ENCODE results near the gene ADAMTSL3.

ADAMTSL3 gene

DNA sequence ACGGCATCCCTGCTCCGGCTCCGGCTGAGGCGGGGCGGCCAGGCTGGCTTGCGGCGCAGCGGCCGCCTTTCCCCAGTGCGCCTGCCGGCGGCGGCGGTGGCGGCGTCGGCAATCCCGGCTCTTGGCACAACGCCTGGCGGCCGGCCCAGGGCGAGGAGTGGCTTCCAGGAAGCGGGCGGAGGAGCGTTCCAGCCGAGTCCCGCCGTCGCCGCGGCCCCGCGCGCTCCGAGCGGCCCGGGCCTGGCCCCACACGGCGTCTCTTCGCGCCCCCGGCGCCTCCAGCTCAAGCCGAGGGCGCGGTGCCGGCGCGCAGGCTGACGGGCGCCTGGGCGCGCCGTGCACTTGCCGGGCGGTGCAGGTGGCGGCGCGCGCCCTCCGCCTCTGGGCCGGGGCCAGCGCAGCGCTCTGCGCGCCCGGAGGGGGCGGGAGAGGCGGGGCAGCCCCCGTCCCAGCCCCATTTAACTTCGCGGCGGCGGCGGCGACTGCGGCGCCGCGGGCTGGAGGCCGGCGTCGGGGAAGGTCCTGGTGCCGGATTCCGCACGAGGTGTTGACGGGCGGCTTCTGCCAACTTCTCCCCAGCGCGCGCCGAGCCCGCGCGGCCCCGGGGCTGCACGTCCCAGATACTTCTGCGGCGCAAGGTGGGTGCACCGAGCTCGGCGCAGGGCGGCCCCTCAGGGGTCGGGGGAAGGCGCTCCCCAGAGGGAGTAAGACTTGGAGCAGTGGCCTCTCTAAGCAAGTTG lies at the start of gene ADAMTSL3:
ADAMTSL3 (plus strand) TSS at position 485 of the 740 bp plus-strand sequence. CDS start 1,639 bp downstream, outside the sequence.
- DNase-seq = peak; percentile 22

DNA sequence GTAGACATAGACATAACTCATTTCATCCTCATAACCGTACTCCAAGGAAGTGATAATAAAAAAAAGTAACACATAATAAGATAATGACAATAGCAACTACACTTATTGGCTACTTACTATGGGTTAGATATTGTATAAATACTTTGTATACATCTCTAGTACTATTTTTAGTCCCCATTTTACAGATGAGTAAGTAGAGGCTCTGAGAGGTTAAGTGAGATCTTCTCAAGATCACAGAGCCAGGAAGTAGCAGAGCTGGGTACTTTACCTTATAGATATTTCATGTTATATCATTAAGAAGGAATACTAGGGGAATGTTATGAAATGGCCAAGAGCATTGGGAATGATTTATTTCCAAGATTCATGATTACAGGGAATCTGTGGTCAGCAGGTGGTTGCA lies 49.4 kb upstream of the ADAMTSL3 start:
- DNase-seq = no peak

DNA sequence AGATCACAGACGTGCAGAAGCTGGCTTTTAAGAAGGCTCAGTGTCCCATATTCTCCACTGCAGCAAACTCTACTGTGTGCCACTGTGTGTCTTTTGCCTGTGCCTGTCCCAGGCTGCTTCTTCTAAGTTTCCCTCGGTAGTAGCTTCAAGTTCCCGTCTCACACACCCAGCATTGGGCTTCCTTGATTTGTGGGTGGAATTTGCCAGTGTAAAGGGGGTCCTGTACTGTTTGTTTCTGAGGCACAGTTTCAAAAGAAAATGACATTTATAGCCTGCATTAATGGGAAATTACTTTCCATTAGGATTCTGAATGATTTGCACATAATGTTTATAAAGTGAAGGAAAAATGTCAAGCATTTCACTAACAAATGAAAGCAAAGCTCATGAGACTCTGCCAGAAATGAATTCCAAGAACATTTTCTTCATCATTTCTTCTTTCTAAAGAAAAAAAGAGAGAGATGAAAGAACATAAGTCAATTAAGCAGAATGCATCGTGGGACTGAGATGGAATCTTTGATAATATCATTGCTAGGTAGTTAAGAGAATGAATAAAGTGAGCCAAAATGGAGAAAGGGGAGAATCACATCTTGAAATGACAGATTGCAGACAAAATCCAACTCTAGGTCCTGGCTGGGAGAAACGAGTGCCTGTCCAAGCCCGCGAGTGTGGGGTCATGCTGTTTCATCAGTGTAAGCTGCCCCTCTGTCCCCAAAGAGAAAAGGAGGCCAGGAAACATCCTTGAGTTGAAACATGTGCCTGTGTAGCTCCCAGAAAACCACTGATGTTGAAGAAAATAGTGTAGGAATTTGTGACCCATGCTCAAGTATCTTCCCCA lies 48.6 kb upstream of the ADAMTSL3 start:
- DNase-seq = no peak

DNA sequence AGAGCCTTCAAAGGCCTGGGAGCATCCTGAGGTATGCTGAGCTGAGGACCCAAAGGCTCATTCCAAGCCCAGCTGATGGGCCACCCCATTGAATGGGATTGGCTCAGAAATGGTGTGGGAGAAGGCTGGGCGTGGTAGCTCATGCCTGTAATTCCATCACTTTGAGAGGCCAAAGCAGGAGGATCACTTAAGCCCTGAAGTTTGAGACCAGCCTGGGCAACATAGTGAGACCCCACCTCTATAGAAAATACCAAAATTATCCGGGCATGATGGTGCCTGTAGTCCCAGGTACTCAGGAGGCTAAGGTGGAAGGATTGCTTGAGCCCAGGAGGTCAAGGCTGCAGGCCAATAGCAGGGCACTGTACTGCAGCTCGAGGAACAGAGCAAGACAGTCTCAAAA lies 43.8 kb upstream of the ADAMTSL3 start:
- no peak for DNase-seq

DNA sequence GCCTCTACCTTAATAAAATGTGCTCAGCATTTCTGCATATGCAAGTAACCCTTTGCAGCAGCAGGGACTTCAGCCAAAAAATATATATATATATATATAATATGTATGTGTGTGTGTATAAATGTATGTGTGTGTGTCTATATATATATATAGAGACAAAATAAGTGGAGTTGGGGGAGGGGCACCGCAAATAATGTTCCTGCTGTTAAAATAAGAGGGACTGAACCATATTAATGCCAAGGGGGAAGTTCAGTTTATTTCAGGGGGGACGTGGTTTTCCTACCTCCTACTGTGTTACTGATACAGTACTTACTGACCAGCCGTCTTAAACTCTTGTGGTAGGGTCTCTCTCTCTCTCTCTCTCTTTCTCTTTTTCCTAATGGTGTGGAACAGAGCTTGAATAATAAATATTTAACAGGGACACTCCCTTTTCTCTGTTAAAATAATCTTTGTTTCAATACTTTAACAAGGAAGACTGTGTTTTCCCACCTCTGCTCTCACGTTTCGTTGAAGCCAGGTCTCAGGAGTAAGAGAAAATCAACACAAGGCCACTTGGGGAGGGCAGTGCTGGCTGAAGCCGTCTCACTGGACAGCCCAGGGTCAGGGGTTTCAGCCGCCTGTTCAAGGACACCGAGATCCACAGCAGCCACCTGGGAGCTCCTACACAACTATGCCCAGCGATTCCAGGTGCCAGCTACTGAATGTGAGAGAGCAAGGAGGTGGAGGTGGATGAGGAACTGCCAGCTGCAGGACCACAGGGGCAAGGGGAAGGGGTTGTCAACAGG lies 42.8 kb upstream of the ADAMTSL3 start:
- no peak for DNase-seq

- DNase-seq = no peak
Observed at GRCh38 chr15:83612226-83612625, 41.7 kb upstream of the ADAMTSL3 start.

DNA sequence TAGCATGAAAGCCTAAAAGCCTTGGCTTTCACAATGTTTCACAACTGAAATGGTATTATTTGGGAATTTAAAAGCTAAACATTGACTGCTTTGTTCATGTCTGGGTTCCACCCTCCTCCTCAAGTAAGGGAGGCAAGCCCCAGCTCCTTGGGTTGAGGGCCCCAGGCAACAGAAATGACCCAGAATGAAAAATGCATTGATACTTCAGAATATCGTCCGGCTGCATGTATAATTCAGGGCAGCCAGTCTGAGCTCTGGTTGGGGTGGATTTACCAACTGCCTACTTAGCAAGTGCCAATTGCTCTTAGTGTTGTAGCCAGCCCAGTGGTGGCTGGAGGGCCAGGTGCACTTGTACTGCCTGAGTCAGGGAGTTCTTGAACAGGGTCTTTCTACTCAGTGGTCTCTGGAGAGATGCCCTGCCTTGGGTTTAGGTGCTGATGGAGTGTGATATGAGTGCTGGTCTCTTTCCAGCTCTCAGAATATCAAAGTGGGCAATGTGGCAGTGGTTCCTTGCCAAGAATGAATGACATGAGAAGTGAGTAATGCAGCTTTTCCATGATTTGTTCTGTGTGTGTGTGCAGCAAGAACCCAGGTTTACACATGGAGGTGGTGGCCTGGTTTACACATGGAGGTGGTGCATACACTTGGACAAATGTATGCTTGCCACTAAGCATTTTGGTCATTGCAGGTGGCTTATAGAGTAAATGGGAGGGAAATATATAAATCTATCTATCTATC lies 40.9 kb upstream of the ADAMTSL3 start:
- DNase-seq = no peak

DNA sequence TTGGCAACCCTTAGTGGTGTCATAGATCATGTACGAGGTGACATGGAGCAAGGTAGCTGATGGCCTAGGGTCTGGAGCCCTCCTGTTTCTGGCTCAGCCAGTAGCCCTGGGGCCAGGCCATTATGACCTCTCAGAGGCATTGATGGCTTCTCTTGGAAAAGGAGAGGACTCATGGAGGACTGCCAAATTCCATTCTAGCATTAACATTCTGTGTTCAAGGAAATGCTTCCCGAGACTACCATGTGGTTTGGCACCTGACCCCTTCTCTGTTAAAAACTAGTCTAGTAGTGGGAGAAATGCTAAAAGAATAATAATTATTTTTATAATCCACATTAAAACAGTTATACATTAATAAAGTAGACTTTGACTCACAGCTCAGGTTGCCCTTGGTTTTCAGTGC lies 40.2 kb upstream of the ADAMTSL3 start:
- DNase-seq = no peak

DNA sequence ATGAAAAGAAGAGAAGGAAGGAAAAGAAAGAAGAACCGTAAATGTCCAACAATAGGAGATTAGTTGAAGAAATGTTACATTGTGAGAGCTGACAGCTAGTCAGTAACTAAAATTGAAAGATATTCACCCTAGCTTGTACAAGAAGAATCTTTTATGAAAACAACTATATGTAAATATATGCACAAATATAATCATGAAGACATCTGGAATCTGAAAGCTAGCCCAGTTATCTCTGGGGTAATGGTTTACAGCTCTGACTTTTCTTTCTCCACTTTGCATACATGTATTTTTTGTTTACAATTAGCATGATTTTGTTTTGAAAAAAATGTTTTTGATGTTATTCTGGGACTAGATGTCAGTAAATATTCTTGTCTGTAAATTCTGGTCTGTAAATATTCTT lies 37.1 kb upstream of the ADAMTSL3 start:
- no peak for DNase-seq

DNA sequence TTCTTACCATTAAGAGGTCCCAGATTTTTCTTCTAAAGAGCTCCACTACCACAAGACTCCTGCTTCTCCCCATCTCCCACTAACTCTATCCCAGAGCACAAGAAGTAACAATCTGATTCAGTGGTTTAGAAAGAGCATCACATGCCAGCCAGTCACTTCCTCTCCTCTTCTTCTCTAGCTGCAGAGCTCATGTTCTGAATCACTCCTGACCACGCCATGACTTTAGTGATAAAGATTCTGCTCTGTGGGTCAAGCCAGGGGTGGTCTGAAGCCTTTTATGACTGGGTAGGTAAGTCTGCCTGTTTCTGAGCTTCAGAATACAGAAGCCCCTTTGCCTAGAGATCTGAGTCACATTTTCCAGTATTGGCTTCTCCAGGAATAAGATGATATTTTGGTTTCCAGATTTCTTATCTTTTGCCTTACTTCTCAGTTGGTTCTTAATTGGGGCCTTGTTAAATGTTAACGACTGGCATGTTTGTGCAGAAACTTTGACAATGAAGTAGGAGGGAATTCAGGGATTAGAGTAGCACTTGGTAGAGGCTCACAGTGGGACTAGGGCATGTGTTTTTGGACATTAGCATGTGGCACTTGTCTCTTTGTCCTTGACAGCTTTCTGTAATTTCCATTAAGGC lies 27.6 kb upstream of the ADAMTSL3 start:
- DNase-seq = no peak

- no peak for DNase-seq
Observed at GRCh38 chr15:83631534-83631933, 22.4 kb upstream of the ADAMTSL3 start.

GRCh38 chr15:83643201-83643600 lies 10.7 kb upstream of the ADAMTSL3 start:
- no peak for DNase-seq

GRCh38 chr15:83644439-83644838 lies 9.5 kb upstream of the ADAMTSL3 start:
- DNase-seq = no peak

- no peak for DNase-seq
Observed at GRCh38 chr15:83650831-83651230, 3.1 kb upstream of the ADAMTSL3 start.

DNA sequence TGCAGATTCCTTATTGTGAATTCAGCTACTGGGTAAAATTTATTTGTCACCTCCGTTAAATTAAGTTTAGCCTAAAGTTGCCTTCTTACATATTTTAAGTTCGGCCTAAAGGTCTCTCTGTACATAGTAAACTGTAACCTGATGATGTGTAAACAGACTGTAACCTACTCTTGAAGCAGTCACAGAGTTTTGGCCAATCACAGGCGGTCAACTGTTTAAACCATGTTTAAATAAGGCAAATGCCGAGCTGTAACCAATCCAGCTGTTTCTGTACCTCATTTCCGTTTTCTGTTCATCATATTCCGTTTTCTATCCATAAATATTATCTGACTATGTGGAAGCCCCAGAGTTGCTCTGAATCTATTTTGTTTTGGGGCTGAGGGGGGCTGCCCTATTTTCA lies 2.4 kb upstream of the ADAMTSL3 start:
- no peak for DNase-seq

- no peak for DNase-seq
Observed at GRCh38 chr15:83652626-83653204, 1.2 kb upstream of the ADAMTSL3 start.

DNA sequence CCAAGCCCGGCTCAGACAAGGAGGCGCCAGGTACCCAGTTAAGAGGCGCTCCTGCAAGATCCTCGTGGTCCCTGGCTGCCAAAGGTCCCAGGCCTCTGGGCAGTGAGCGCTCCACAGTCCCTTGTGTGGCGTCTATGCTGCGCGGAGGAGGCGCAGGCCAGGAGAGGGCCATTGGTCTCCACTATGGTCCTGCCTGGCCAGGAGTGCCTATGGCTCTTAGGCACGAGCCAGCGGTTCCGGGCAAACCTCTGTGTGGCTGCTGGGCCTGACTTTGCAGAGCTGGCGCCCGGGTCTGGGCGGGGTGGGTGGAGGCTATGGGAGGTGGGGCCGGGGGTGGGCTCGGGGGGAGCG lies 660 bp upstream of the ADAMTSL3 start:
- DNase-seq = no peak

DNA sequence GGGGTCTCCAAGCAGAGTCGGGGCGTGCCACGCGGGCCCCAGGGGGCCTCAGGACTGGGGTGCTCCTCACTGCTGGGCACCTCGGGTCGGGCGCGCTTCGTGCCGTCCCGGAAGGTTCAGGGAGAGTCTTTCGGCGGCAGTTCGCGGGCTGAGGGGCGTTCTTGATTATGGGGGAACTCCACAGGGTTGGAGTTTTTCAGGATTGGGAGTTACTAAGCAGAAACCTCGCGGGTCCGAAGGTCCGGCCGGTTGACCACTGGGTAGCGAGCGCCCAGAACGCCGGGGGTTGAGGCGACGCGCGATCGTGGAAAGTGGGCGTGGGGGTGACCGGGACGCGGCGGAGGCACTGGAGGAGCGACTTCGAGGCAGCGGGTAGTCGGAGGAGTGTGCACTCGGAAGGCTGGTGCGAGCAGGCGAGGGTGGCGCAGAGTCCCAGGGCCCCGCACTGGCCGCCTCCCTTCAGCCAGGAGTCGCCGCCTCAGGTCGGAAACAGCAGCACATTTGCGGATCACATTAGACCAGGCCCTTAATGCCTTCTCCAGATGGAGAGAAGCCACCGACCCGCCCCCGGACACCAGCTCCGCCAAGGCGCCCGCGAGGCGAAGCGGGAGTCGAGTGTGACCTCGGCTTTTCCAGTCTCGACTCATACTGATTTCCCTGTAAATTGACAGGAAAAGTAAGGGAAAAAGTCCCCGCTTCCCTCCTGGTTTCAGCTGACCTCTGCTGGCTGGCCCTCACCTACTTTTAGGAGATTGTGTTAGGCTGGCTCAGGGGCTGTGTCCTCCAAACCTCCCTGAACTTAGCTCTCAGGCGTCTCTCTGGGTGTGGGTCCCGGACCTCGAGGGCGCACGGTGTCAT lies 685 bp downstream of the ADAMTSL3 start:
- no peak for DNase-seq

DNA sequence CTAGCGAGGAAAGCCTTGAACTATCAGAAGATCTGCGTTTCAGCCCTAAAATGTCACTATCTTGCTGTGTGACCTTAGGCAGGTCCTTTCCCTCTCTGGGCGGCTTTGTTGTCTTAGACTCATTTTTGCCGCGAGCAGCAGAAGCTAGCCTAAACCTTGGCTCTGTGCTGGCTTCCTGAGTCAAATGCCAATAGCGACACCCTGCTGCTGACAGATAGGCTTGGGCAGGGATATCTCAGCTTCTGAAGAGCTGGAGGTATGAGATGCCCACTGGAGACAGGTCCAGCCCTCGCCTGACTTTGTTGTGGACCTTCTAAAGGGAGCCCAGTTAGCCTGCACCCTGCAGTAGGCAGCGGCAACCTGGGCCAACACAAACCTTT lies 1.3 kb downstream of the ADAMTSL3 start:
- no peak for DNase-seq

DNA sequence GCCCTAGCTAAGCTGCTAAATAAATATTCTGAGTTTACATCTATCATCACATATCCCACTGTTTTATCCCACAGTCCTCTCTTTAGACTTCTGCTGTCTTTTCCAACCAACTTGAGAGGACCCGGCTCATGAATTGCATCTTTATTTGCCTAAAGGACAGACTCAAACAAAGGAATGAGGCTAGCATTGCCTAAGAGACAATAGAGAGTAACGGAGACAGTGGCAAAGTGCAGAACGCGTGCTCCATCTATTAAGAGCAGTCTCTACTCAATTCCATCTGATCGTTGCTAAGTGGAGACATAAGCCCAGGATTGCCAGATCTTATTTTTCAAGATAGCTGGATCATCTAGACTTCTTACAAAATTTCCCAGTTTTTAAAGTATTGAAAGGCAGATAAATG lies 2.3 kb downstream of the ADAMTSL3 start:
- no peak for DNase-seq

GRCh38 chr15:83656943-83657528 lies 3.1 kb downstream of the ADAMTSL3 start:
- DNase-seq = no peak

Data from NCI-H1105 treated with DMSO at 0.1 percent for 48 hours (cell line).